H1 (cell line): ENCODE data around the gene CYP27B1.

Source experiments
- EP300 ChIP-seq, 2 experiments: IDR thresholded peaks; 1 replicate in 1 of 2; 2 replicates in 1 of 2; pipeline ENCODE4 v1.6.1; 2011 to 2012; ENCODE audit warnings: low read depth in 2 of 2, low read length in 2 of 2, mild to moderate bottlenecking in 2 of 2, borderline replicate concordance in 1 of 2, inconsistent platforms in 1 of 2, moderate library complexity in 1 of 2
- MAFK ChIP-seq: IDR thresholded peaks from 2 replicates; pipeline ENCODE4 v1.6.1; 2012; ENCODE audit warnings: low read depth, mild to moderate bottlenecking, improper control_type of control experiment, low read length
- SIN3A ChIP-seq, 2 experiments: IDR thresholded peaks in 1 of 2; conservative IDR thresholded peaks in 1 of 2; 2 replicates each; pipeline ENCODE4 v1.6.1; 2011 to 2012; ENCODE audit warnings: low read length in 2 of 2, improper control_type of control experiment in 1 of 2, low read depth in 1 of 2, mild to moderate bottlenecking in 1 of 2
- SUZ12 ChIP-seq: fragments of 200-600 bp; sonication (generic); IDR thresholded peaks from 2 replicates; pipeline ENCODE4 v1.6.1; 2012; ENCODE audit warnings: mild to moderate bottlenecking, inconsistent platforms, low read length, moderate library complexity, mixed read lengths
- TAF1 ChIP-seq: IDR thresholded peaks from 2 replicates; pipeline ENCODE4 v1.6.1; 2011; ENCODE audit warnings: mild to moderate bottlenecking, low read depth, low read length

- TF ChIP-seq TAF1 (no peak), SUZ12 (no peak), SIN3A (conservative IDR thresholded peaks at IDR 0.05 in 1 of 2, IDR thresholded peaks at IDR 0.05 in 1 of 2; ENCODE audit: low read depth in 1 of 2, low read length in 2 of 2) (no peak), EP300 (IDR thresholded peaks at IDR 0.05; ENCODE audit: borderline replicate concordance in 1 of 2, low read depth in 2 of 2, low read length in 2 of 2) (no peak), MAFK (no peak)
These were observed 42.6 kb downstream of the CYP27B1 start for GRCh38 chr12:57724003-57724935.
